Ovary (tissue), 3 donors: ENCODE data around the gene DLEC1.

Source experiments
- EP300 ChIP-seq: sonication (generic); formaldehyde crosslinking; IDR thresholded peaks from one replicate; pipeline ENCODE4 v1.6.1; 2017; ENCODE audit warnings: antibody characterized with exemption
- POLR2A ChIP-seq: fragments of 450-650 bp; IDR thresholded peaks from one replicate; pipeline ENCODE4 v1.6.1; 2017; ENCODE audit warnings: antibody characterized with exemption, mild to moderate bottlenecking, moderate library complexity
- TF ChIP-seq, protein P1 (sequence below), 3 donors: fragments of 450-650 bp in 2 of 3; fragments of 200-600 bp in 1 of 3; IDR thresholded peaks; one replicate each; pipeline versions ENCODE4 v1.5.1 to v1.8.0; 2016 to 2022; ENCODE audit warnings: antibody characterized with exemption in 3 of 3, mild to moderate bottlenecking in 1 of 3
- donor health status: DM: no; HTN: no; CAD: no.

DNA sequence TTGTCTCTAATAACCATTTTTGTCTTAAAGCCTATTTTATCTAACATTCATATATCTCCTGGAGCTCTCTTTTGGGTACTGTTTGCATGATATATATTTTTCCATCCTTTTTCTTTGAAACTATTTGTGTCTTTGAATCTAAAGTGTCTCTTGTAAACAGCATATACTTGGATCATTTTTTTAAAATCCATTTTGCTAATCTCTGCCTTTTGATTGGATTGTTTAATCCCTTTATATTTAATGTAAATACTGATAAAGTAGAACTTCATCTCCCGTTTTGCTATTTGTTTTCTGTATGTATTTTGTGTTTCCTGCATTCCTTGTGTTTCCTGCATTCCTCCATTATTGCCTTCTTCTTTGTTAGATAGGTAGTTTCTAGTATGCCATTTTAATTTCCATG, 66.5 kb downstream of the DLEC1 start:
- TF ChIP-seq, protein P1, sequence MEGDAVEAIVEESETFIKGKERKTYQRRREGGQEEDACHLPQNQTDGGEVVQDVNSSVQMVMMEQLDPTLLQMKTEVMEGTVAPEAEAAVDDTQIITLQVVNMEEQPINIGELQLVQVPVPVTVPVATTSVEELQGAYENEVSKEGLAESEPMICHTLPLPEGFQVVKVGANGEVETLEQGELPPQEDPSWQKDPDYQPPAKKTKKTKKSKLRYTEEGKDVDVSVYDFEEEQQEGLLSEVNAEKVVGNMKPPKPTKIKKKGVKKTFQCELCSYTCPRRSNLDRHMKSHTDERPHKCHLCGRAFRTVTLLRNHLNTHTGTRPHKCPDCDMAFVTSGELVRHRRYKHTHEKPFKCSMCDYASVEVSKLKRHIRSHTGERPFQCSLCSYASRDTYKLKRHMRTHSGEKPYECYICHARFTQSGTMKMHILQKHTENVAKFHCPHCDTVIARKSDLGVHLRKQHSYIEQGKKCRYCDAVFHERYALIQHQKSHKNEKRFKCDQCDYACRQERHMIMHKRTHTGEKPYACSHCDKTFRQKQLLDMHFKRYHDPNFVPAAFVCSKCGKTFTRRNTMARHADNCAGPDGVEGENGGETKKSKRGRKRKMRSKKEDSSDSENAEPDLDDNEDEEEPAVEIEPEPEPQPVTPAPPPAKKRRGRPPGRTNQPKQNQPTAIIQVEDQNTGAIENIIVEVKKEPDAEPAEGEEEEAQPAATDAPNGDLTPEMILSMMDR (IDR thresholded peaks at IDR 0.05) = no peak
- no peak for TF ChIP-seq EP300
- no peak for TF ChIP-seq POLR2A
